GM18517 (cell line): ENCODE results near the gene PPP6R3.
"Not testable (repeated sequence)": the region's sequence is repeated elsewhere in the genome, so short reads cannot be mapped to it uniquely, and the experiment has no call there.

ENCODE experiments used
- ATAC-seq: cut with Tn5 transposase; IDR thresholded peaks from one replicate; pipeline ENCODE4 v1.9.1; 2021; ENCODE audit warnings: mild to moderate bottlenecking, moderate library complexity; ENCODE audit not compliant: unreplicated experiment

Gene PPP6R3

DNA sequence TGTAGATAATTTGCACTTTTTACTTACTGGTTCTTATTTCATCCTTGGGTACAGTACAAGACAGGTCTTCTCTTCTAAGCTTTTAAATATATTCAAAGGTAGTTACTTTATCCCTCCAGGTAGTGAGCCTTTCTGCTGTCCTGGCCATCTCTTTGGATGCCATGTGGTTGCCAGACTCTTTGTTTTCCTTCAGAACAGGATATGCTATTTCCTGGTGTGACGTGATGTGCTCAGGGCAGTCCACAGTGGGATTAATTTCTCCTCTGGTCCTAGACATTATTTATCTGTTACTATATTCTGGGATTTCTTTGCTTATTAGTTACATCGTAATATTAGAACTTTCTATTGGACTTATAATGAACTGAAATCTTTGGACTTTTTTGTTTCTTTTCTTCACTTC lies 63.7 kb downstream of the PPP6R3 start:
- no peak for ATAC-seq

GRCh38 chr11:68524681-68525080 lies 64.1 kb downstream of the PPP6R3 start:
- ATAC-seq: no peak

GRCh38 chr11:68525336-68525735 lies 64.8 kb downstream of the PPP6R3 start:
- no peak for ATAC-seq

DNA sequence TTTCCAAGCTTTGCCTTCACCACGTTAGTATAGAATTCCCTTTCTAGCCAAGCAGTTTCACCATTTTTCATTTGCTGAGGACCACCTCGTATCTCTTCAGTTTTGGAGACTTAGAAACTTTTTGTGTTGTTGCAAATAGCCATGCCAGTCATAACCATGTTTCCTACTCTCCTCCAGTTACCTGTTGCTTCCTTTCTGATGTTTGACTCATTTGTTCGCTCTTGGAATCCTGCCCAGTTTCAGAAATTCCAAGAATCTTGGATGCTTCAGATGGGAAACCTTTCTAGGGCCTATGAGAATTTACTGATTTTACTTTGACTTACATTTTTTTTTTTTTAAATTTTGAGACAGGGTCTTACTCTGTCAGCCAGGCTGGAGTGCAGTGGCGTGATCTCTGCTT lies 65.4 kb downstream of the PPP6R3 start:
- ATAC-seq: no peak

- ATAC-seq: no peak
These were observed 67.0 kb downstream of the PPP6R3 start for GRCh38 chr11:68527585-68527984.

DNA sequence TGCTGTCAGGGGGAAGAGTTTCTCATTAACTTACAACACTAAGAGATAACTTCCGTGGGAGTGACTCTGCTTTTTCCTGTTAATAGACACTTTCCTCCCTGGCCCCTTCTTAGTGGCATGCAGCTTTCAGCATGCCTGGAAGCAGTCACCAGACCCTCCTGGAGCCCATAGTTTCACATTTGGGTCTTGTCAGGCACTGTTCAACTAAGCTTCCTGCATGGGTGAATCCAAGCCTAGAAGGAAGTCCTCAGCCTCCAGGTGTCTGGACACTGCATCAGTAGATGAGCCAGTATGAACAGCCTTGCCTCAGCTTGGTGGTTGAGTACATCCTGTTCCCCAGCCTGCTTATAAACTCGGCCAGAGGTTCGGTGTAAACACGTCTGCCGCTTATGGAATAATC lies 68.1 kb downstream of the PPP6R3 start:
- no peak for ATAC-seq

DNA sequence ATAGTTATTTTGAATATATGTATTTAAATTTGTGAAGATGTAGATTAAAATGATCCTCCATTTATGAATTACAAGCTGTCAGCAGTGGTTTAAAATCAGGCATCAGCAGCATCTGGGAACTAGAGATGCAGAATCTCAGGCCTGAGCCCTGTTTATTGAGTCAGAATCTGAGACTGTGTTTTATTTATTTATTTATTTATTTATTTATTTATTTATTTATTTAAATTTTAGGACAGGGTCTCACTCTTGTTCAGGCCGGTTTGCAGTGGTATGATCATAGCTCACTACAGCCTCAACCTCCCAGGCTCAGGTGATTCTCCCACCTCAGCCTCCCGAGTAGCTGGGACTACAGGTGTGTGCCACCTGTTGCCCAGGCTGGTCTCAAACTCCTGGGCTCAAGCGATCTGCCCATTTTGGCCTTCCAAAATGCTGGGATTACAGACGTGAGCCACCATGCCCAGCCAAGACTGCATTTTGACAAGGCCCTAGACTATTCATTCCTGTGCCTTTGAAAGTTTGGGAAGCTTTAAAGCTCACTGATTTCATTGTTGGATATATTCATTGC lies 70.7 kb downstream of the PPP6R3 start:
- no peak for ATAC-seq

DNA sequence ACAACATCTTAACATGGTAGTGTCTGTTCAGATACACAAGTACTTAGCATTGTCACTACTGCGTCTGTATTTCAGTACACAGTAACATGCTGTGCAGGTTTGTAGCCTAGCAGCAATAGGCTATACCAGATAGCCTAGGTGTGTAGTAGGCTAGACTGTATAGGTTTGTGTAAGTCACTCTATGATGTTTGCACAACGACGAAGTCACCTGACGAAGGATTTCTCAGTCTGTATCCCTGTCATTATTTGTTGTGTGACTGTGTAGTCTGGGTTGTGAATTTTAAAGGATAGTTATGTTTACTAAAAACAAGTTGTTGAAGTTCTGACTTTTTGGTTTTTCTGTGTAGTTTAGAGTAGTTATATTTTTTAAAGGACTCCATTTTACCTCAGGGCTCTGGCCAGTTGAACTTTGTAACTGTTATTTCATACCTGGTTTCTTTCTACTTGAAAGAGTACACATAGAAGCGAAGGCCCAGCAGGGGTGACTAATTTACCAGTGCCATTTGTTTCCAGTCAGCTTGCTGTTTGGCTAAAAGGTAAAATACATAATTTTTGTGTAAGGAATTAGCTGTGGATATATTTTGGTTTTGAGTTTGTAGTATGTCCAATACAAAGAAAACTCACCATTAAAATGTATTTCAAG lies 72.3 kb downstream of the PPP6R3 start:
- ATAC-seq: no peak

- no peak for ATAC-seq
These were observed 73.4 kb downstream of the PPP6R3 start for GRCh38 chr11:68533945-68534344.

DNA sequence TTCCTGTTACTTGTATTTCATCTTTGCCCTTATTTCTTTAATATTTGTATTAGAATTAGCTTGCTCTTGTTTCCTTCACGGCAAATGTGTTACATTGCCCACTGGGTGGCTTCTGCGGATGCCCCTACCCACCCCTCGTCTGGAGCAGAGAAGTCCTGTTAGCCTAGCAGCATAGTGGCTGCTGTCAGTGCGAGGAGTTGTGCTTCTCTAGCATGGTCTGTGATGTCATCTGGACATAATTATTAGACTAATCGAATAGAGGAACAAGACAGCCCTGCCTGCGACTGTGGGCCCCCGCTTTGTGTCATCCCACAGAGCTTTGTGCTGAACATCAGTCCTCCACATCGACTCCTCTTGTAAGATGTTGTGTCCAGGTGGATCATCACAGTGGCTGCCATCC lies 74.5 kb downstream of the PPP6R3 start:
- ATAC-seq: no peak

- no peak for ATAC-seq
These were observed 76.2 kb downstream of the PPP6R3 start for GRCh38 chr11:68536706-68537105.

GRCh38 chr11:68538025-68538424 lies 77.5 kb downstream of the PPP6R3 start:
- no peak for ATAC-seq

- ATAC-seq: no peak
These were observed 78.8 kb downstream of the PPP6R3 start for GRCh38 chr11:68539395-68539794.

DNA sequence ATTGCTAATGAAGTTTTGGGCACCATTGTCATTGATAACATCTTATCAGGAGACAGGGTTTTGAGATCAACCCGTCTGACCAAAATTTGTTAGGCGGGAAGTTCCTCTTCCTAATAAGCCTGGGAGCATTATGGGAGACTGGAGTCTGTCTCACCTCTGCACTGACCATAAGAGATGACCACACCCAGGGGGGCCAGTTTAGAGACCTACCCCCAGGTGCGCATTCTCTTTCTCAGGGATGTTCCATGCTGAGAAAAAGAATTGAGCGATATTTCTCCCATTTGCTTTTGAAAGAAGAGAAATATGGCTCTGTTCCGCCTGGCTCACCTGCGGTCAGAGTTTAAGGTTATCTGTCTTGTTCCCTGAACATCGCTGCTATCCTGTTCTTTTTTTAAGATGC lies 80.0 kb downstream of the PPP6R3 start:
- not testable (repeated sequence) for ATAC-seq

DNA sequence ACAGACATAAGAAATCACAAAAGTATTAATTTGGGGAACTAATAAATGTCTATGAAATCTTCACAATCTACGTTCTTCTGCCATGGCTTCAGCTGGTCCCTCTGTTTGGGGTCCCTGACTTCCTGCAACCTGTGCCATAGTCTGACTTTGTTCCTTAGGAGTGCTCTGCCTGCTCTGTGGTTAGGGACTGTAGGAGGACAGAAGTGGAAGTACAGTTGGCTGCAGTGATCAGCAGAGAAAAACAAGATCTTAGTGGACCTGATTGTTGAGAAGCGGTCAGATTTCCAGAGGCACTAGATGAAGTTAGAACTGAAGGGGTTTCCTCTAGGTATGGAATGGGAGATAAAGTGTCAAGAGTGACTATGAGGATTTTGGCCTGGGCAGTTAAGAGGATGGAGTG lies 80.6 kb downstream of the PPP6R3 start:
- no peak for ATAC-seq

GRCh38 chr11:68541991-68542390 lies 81.4 kb downstream of the PPP6R3 start:
- ATAC-seq: no peak

DNA sequence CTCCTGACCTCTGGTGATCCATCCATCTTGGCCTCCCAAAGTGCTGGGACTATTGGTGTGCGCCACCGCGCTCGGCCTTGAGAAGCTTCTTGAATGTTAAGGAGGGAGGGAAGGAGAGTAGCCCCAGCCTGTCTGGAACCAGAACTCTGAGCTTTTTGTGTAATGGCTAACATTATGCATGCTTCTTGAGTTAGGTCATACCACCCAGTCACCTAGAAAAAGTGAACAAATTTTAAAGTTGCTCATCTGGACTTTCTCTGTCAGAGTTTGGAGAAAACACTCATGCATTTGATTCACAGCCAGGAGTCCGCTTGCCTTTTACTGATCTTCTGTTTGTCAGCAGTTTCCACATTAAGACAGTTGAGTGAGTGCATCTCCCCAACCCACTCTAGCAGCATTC lies 82.1 kb downstream of the PPP6R3 start:
- no peak for ATAC-seq

DNA sequence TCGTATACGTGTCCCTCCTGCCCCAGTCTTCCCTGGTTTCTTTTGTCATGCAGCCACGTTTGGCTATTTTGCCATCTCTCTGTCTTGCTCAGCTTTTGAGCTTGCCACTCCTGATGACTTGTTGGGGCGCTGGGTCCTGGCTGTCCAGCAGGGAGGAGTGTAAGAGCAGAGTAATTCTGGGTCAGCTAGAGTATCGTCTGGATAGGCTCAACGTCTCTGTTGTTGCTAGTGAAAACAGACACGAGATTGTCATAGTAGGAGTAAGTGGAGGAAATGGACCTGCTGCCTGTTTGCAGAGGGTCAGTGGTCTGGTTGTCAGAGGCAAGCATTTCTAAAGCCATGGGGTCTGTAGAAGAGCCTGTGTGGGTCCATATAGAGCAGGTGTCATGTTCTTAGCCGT lies 83.0 kb downstream of the PPP6R3 start:
- no peak for ATAC-seq

GRCh38 chr11:68545347-68545746 lies 84.8 kb downstream of the PPP6R3 start:
- no peak for ATAC-seq

DNA sequence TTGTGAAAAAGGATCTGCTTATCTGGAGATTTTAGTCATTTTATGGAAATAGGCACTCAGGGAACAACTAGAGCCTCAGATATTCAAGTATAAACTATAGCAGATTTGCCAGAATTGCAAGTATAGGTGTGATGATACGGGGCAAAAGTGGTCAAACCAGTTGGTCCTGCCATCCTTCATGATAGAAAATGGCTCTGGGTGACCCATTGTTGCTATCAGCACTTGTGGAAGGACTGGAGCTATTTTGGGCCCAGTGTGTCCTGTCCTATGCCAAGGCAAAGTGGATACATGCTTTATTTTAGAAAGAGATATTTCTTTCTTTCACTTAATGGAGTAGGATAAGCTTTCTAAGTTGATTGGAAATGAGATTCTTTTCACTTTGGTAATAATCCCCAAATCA lies 85.2 kb downstream of the PPP6R3 start:
- ATAC-seq: no peak

- ATAC-seq: no peak
These were observed 86.0 kb downstream of the PPP6R3 start for GRCh38 chr11:68546555-68546954.

DNA sequence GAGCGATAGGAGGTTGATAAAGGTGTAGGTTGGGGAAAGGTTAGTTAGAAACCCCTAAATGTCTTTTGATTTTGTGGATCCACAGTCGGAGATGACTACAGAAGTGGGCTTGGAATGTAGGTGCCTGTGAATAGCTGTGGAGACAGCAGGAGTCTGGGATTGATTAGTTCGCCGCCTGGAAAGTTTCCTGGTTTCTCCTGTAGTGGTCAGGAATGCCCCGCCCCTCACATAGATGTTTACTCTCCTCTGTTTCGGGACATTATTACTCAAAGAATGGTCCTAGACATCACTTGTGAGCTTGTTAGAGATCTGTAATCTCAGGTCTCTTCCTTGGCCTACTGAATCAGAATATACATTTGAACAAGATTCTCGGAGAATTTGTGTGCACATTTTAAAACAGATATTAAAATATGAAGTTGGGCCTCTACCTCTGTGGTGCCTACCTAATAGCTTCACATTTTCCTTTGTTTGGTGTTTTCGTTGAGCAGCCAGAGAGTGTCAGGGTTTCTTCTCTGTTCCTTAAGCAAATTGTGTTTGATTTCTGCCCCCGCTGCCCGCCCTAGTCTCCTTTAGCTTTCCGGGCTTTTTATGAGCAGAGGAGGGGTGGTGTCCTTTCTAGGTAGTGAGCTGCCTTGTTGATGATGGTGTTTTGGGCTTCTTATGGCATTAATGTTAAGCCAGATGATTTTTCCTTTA lies 89.4 kb downstream of the PPP6R3 start:
- ATAC-seq: no peak

GRCh38 chr11:68550485-68550817 lies 89.9 kb downstream of the PPP6R3 start:
- ATAC-seq: no peak
